Raji (cell line): ENCODE measurements around the gene HOOK2.

Source experiments
- POLR2A ChIP-seq: IDR thresholded peaks from 2 replicates; pipeline ENCODE4 v1.6.1; 2011; ENCODE audit warnings: low read depth, low read length, control low read depth; ENCODE audit not compliant: insufficient read depth

The HOOK2 gene

DNA sequence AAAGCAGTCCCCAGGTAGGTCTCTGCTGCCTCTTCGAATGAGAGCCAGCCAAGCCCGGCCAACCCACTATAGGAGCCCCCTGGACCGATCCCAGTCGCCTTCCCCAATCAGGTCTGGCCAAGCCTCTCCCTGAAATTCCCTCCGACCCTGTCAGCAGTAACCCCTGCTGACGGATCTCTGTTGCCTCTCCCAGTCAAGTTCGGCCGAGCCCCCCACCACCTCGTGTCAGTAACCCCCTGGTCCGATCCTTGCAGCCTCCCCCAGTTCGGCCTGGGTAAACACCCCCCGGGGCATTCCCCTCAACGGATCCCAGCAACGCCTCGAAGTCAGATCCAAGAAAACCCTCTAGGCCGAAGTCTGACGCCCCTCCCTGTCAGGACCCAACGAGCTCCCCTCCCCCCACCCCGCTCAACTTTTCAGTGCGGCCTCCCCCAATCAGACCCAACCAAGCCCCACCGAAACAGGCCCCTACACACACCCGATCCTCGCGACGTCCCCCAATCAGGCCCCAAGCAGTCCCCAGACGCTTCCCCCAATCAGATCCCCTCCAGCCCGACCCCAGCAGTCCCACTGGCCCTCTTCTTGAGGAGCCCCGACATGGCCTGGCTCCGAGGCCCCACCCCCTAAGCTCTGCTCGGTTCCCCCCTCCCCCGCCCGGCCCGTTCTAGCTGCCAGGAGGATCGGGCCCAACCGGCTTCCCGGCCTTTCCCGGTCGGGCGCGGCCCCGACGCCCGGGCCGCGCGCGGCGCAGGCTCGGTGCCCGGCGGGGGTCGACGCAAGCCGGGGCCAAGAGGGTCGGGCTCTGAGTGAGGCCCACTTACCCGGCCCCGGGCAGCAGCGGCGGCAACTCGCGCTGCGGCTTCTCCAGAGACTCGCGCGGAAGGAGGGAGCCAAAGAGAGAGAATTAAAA, 53.4 kb downstream of the HOOK2 start:
- TF ChIP-seq POLR2A: no peak

DNA sequence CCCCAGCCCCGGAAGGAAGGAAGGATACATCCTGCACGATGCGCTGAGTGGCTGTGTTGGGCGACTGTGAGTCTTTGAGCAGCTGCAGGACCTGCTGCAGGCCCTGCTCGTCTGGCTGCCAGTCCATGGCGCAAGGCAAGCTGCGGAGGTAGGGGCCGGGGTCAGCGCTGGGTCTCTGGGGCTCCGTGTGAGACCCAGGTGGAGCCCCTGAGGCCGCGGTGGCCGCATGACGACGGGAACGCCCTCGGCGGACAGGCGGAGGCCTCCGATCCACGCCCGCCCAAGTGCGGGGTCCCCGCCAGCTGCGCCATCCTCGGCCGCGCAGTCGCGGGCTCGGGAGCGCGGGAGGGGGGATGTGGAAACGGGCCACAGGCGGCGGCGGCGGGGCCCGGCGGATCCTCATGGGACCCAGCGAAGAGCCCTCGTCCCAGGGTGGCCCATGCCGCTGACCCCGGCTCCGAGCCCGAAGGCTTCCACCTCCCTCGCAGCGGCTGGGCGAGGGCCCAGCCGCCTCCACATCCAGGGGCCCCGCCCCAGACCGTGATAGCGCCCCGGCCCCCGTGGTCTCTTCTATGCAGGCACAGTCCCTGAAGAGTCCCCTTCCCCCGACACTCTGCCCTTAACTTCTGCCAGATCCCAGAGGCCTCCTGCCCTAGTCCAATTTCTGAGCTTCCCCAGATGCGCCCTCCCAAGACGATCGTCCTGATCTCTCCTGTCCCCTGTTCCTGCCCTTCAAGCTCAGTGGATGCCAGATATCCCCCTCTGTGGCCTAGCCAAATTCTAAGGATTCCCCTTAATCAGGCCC, 54.3 kb downstream of the HOOK2 start:
- TF ChIP-seq POLR2A: no peak

DNA sequence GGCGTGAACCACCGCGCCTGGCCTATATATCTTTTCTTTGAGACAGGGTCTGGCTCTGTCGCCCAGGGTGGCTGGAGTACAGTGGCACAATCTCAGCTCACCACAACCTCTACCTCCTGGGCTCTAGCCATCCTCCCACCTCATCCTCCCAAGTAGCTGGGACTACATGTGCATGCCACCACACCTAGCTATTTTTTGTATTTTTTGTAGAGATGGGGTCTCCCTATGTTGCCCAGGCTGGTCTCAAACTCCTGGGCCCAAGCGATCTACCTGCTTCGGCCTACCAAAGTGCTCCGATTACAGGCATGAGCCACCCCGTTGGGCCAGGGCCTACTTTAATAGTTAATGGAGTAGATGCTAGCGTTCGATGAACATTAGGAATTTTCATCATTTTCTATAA, 55.1 kb downstream of the HOOK2 start:
- no peak for TF ChIP-seq POLR2A

DNA sequence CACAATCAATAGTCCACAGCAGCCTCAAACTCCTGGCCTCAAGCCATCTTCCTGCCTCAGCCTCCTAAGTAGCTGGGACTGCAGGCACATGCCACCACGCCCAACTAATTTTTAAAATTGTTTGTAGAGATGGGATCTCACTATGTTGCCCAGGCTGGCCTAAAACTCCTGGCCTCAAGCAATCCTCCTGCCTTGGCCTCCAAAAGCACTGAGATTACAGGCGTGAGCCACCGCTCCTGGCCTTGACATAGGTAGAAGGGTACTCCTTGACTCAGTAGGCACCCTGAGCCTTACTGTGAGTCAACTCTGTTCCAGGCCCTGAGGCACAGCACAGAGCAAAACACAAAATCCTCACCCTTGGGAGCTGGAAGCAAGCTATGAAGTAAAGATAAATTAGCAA, 59.4 kb downstream of the HOOK2 start:
- TF ChIP-seq POLR2A: no peak

DNA sequence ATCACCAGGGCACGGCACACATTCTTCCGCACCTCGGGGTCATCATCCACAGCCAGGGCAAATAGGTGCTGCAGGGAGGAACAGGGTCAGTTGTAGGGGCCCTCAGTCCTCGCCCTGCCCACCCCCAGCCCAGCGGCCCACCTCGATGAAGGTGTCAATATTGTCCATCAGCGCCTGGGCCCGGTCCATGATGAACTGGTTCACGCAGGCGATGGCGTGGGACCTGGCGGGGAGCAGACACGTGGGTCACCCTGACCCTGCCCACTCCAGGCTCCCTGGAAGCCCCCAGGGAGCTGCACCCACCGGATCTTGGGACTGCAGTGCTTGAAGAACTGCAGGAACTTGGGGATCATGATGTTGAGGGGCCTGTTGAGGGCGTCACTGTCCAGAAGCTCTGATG, 60.2 kb downstream of the HOOK2 start:
- no peak for TF ChIP-seq POLR2A
